T-helper 2 cell treated with Interferon-gamma antibody and Interleukin-4, amounts not matched to agents 5 μg/mL and 100 μg/mL, for 36 hours (primary cell): Measurements from ENCODE around the gene TRMT10B.

Experiments
- DNase-seq: peaks from one replicate; pipeline ENCODE4 v3.0.0; 2021; ENCODE audit warnings: low spot score
- H3K27ac Mint-ChIP-seq: one replicate; pipeline ENCODE4 v1.8.0; 2021; ENCODE audit warnings: mild to moderate bottlenecking, mixed read lengths
- H3K27me3 Mint-ChIP-seq: one replicate; pipeline ENCODE4 v1.8.0; 2021; ENCODE audit warnings: low read depth, mixed read lengths
- H3K36me3 Mint-ChIP-seq: one replicate; pipeline ENCODE4 v1.8.0; 2021; ENCODE audit warnings: low read depth, mixed read lengths
- H3K4me1 Mint-ChIP-seq: one replicate; pipeline ENCODE4 v1.8.0; 2021; ENCODE audit warnings: low read depth, mixed read lengths
- H3K4me3 Mint-ChIP-seq: one replicate; pipeline ENCODE4 v1.8.0; 2022; ENCODE audit warnings: mild to moderate bottlenecking, moderate library complexity, mixed read lengths
- H3K9me3 Mint-ChIP-seq: one replicate; pipeline ENCODE4 v1.8.0; 2021; ENCODE audit warnings: mixed read lengths

Gene TRMT10B, protein sequence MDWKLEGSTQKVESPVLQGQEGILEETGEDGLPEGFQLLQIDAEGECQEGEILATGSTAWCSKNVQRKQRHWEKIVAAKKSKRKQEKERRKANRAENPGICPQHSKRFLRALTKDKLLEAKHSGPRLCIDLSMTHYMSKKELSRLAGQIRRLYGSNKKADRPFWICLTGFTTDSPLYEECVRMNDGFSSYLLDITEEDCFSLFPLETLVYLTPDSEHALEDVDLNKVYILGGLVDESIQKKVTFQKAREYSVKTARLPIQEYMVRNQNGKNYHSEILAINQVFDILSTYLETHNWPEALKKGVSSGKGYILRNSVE

DNA sequence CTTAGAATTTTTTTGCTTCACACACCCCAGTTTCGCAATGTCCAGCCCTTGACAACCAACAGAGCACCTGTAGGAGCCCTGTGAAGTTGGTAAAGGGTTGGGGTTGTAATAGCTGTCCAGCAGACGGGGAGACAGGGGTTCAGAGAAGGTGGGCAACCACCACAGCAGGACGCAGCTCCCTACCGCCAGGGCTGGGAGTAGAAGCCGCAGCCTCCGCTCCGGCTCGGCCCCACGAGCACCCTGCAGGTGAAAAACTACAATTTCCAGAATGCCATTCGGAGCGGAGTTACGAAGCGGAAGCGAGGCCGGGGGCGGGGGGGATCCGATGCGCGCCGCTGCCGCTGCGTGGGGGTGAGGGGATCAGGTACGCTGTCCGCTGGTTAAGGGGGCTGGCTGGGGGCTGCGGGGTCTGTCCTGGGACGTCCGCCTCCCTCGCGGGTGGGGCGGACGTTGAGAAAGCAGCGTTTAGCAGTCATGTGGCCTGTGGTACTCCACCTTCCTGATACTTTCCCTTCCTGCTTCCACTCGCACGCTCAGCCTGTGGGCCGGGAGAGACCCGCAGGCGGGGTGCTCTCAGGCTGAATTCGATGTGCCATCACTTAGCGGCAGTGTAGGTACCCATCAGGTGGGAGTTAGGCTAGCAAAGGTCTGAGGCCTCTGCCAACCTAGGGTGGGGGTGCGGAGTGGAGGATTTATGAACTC is at the start of gene TRMT10B:
Gene TRMT10B, plus strand, starts transcription at position 317 of the 702 bp plus-strand sequence. CDS start 8,127 bp downstream, outside the sequence.
- peak; percentile 74 for DNase-seq
- peaks cover 20% of the 10 kb centered on the region for H3K4me1 Mint-ChIP-seq

GRCh38 chr9:37705787-37706186 is 47.8 kb upstream of the TRMT10B start:
- H3K4me1 Mint-ChIP-seq, result peaks cover 8% of the 10 kb centered on the region
- DNase-seq, result no peak
- H3K27me3 Mint-ChIP-seq, result peaks cover 22% of the 10 kb centered on the region
- no peak overlapping the region for H3K27ac Mint-ChIP-seq
- no peak overlapping the region for H3K4me3 Mint-ChIP-seq
- H3K9me3 Mint-ChIP-seq, result no peaks in the 10 kb centered on the region
- no peaks in the 10 kb centered on the region for H3K36me3 Mint-ChIP-seq

More for the DNA sequence above, at the start of gene TRMT10B:
- peak within 1 kb of the TSS; percentile 88 for H3K27ac Mint-ChIP-seq
- H3K27me3 Mint-ChIP-seq, result no peaks in the 10 kb centered on the region
- H3K36me3 Mint-ChIP-seq, result peaks cover 5% of the 10 kb centered on the region
- peak within 1 kb of the TSS; percentile 97 for H3K4me3 Mint-ChIP-seq
- H3K9me3 Mint-ChIP-seq, result peaks cover 6% of the 10 kb centered on the region

- Mint-ChIP-seq H3K4me3 (no peak overlapping the region), H3K4me1 (peaks cover 9% of the 10 kb centered on the region), H3K27ac (no peak overlapping the region), H3K27me3 (peaks cover 22% of the 10 kb centered on the region), H3K9me3 (no peaks in the 10 kb centered on the region), H3K36me3 (no peaks in the 10 kb centered on the region)
- DNase-seq, result no peak
Measured at GRCh38 chr9:37706290-37706689, 47.3 kb upstream of the TRMT10B start.

DNA sequence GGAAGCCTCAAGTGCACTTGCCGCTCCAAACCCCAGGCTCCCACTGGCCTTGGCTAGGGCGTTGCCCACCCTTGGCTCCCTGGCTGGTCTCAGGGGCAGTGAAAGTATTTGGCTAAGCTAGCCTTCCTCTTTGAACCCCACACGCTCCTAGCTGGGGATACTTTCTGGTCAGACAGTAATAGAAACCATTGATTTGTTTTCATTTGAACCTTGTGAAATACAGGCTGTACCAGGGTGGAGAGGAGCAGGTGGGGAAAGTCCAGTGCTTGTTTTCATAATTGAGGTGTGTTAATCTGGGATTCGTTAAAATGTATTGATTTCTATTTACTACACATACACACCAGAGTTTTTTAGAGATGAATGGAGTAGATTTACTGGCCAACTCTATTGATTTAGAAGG is 45.9 kb upstream of the TRMT10B start:
- no peak for DNase-seq
- H3K27ac Mint-ChIP-seq, result no peak overlapping the region

DNA sequence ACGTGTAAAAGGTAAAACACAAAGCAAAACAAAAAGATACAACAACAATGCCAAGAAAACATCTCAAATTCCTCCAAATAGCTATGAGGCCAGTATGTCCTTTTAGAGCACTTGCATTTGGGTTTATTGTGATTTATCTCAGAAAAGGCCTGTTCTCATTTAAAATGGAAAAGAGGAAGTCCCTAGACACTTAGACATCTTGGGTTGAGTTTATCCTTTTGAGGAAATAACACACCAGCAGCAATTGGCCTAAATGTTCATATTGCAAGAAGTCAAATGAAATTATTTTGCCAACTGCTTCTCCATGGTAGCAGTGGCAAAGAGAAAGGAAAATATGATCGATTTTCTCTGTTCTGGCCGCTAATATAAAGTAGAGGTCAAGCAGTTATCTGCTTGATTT is 43.6 kb upstream of the TRMT10B start:
- Mint-ChIP-seq H3K36me3 (no peaks in the 10 kb centered on the region), H3K4me1 (peaks cover 13% of the 10 kb centered on the region), H3K9me3 (no peaks in the 10 kb centered on the region), H3K27me3 (peaks cover 9% of the 10 kb centered on the region), H3K4me3 (no peak overlapping the region), H3K27ac (no peak overlapping the region)
- no peak for DNase-seq

More for the DNA sequence above, 45.9 kb upstream of the TRMT10B start:
- H3K4me3 Mint-ChIP-seq, result no peak overlapping the region
- H3K36me3 Mint-ChIP-seq, result no peaks in the 10 kb centered on the region
- peaks cover 13% of the 10 kb centered on the region for H3K4me1 Mint-ChIP-seq
- peaks cover 13% of the 10 kb centered on the region for H3K27me3 Mint-ChIP-seq
- no peaks in the 10 kb centered on the region for H3K9me3 Mint-ChIP-seq

DNA sequence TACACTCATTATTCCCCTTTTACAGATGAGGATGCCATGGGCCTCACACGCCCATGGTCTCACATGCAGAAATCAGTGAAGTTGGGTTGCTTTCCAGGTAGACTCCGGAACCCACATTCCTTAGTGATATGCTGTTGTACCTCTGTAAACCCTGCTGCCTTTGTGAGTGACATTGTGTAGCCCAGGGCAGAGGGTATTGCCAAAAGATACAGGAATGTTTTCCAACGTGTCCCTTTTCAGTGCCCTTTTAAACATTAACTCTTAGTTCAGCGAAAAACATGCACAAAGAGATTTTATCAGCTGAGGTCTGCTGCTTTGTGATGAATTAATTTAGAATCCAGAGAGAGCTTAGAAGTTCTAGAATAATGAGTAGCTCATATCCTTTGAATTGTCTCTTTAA is 38.3 kb upstream of the TRMT10B start:
- Mint-ChIP-seq H3K27ac (no peak overlapping the region), H3K36me3 (no peaks in the 10 kb centered on the region), H3K9me3 (no peaks in the 10 kb centered on the region), H3K4me1 (peaks cover 5% of the 10 kb centered on the region), H3K4me3 (no peak overlapping the region), H3K27me3 (peaks cover 3% of the 10 kb centered on the region)
- DNase-seq, result no peak

DNA sequence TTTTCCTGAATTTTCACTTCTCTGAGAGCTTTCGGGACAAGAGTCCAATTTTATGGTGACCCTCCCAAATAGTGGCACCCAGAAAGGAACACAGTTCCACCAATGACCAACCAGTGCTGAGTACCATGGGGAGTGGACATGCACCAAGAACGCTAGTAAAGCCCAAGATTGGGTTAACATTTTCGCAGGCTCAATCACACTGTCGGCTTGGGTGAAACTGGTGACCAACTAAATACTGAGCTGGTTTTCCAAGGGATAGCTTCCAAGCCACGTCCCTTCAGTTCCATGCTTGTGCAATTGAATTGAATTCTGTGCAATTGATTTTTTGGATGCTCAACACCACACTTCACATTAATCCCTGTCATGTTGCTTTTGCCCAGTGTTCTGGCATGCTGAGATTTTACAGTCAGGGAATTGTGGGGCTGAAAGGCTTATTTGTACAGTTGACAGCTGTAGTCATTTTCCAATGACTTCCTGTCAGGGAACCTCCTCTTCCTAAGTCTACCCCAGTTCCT is 37.6 kb upstream of the TRMT10B start:
- Mint-ChIP-seq H3K27me3 (peaks cover 7% of the 10 kb centered on the region), H3K9me3 (no peaks in the 10 kb centered on the region), H3K36me3 (no peaks in the 10 kb centered on the region), H3K27ac (no peak overlapping the region), H3K4me3 (no peak overlapping the region), H3K4me1 (peaks cover 5% of the 10 kb centered on the region)
- no peak for DNase-seq

DNA sequence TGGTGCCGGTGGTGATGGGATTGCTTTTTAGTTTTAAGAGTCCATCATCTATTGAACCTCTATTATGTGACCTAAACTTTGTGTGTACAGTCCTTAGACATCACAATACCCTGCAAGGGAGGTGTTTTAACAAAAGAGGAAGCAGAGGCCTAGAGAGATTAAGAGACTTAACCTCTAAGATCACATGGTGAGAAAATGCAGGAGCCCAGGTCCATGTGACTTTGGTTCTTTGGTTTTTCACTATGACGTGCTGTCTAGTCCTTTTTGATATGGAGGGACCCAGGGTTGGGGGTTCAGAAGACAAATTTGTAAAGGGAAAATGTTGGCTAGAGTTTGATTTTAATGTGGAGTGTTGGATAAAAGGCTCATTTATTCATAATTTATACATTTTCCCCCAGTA is 34.1 kb upstream of the TRMT10B start:
- no peaks in the 10 kb centered on the region for H3K36me3 Mint-ChIP-seq
- no peak overlapping the region for H3K27ac Mint-ChIP-seq
- H3K27me3 Mint-ChIP-seq, result peaks cover 8% of the 10 kb centered on the region
- no peak overlapping the region for H3K4me3 Mint-ChIP-seq
- no peak for DNase-seq
- no peaks in the 10 kb centered on the region for H3K9me3 Mint-ChIP-seq
- no peaks in the 10 kb centered on the region for H3K4me1 Mint-ChIP-seq

DNA sequence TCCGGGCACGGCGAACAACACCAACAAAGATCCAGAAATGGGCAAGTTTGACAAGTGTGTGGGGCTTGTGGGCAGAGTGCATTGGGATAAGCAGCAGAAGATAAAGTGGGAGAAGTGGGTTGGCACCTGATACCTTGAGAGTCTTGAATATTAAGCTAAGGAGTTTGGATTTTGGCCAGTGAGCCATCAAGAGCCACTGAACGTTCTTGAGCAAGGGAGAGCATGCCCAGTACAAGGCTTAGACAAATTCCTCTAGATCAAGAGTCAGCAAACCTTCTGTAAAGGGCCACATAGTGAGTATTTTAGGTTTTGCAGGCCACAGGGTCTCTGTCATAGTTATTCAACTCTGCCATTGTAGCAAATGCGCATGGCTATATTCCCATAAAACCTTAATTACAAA is 26.6 kb upstream of the TRMT10B start:
- H3K36me3 Mint-ChIP-seq, result no peaks in the 10 kb centered on the region
- no peaks in the 10 kb centered on the region for H3K4me1 Mint-ChIP-seq
- peaks cover 12% of the 10 kb centered on the region for H3K27me3 Mint-ChIP-seq
- no peak overlapping the region for H3K27ac Mint-ChIP-seq
- no peak overlapping the region for H3K4me3 Mint-ChIP-seq
- no peak for DNase-seq
- no peaks in the 10 kb centered on the region for H3K9me3 Mint-ChIP-seq

DNA sequence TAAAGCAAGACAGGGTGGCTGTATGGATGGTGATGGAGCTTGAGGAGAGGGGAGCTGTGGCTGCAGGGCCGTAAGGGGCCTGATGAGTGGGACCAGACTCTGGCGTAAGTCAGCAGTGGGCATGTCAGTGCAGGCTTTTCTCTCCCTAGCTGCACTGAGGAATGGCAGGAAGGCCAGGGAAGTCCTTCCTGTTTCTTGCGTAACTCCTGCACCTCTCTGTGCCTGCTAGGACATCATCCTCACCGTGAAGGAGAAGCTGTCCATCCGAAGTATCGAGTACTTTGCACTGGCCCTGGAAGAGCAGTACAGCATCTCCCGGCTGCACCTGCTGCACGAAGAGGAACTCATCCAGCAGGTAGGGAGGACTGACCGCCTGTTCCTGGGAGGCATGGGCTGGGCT is 24.1 kb upstream of the TRMT10B start:
- no peak for DNase-seq
- Mint-ChIP-seq H3K4me1 (no peaks in the 10 kb centered on the region), H3K27me3 (peaks cover 24% of the 10 kb centered on the region), H3K4me3 (no peak overlapping the region), H3K36me3 (no peaks in the 10 kb centered on the region), H3K9me3 (no peaks in the 10 kb centered on the region), H3K27ac (no peak overlapping the region)

DNA sequence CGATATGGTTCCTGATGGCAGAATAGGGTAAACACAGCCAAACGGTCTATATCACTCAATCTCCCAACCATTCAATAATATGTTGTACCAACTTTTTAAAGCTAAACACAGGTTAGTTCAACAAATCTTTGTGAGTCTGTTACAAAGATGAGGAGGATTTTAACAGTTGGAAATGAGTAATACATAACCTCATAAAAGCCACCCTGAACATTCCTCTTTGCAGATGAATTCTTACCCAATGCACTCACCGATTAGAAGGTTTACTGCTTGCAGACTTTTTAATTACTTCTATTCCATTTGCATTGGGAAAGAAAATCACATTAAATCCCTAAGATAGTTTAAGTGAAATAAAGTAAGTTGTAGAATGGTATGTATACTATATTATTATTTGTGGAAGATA is 23.3 kb upstream of the TRMT10B start:
- H3K9me3 Mint-ChIP-seq, result no peaks in the 10 kb centered on the region
- H3K27ac Mint-ChIP-seq, result no peak overlapping the region
- no peaks in the 10 kb centered on the region for H3K36me3 Mint-ChIP-seq
- H3K4me1 Mint-ChIP-seq, result no peaks in the 10 kb centered on the region
- no peak overlapping the region for H3K4me3 Mint-ChIP-seq
- peaks cover 26% of the 10 kb centered on the region for H3K27me3 Mint-ChIP-seq
- no peak for DNase-seq

- H3K27me3 Mint-ChIP-seq, result peaks cover 28% of the 10 kb centered on the region
- H3K9me3 Mint-ChIP-seq, result no peaks in the 10 kb centered on the region
- no peak for DNase-seq
- H3K4me3 Mint-ChIP-seq, result no peak overlapping the region
- no peaks in the 10 kb centered on the region for H3K4me1 Mint-ChIP-seq
- H3K36me3 Mint-ChIP-seq, result no peaks in the 10 kb centered on the region
- no peak overlapping the region for H3K27ac Mint-ChIP-seq
Measured at GRCh38 chr9:37730839-37731238, 22.8 kb upstream of the TRMT10B start.

- Mint-ChIP-seq H3K36me3 (no peaks in the 10 kb centered on the region), H3K4me1 (no peaks in the 10 kb centered on the region), H3K27me3 (peaks cover 29% of the 10 kb centered on the region), H3K9me3 (no peaks in the 10 kb centered on the region), H3K4me3 (no peak overlapping the region), H3K27ac (no peak overlapping the region)
- no peak for DNase-seq
Measured at GRCh38 chr9:37732086-37732741, 21.4 kb upstream of the TRMT10B start.

GRCh38 chr9:37732952-37733351 is 20.7 kb upstream of the TRMT10B start:
- Mint-ChIP-seq H3K4me1 (no peaks in the 10 kb centered on the region), H3K9me3 (no peaks in the 10 kb centered on the region), H3K27me3 (peaks cover 23% of the 10 kb centered on the region), H3K36me3 (no peaks in the 10 kb centered on the region), H3K27ac (no peak overlapping the region), H3K4me3 (no peak overlapping the region)
- no peak for DNase-seq
